Stimulated activated CD4-positive, alpha-beta T cell treated with anti-CD3 and anti-CD28 coated beads, TNF-alpha, amount 100 ng/mL, for 48 hours (primary cell): ENCODE measurements around the gene HIF1A.
A peak's percentile ranks its signal among the peaks of the same experiment; 100 is the strongest.
"Not testable (repeated sequence)": the region's sequence is repeated elsewhere in the genome, so short reads cannot be mapped to it uniquely, and the experiment has no call there.

Experiments
- DNase-seq, 3 donors: peaks; one replicate each; pipeline ENCODE4 v3.0.0-alpha.2; 2020; ENCODE audit warnings: low read depth in 3 of 3

Gene HIF1A

DNA sequence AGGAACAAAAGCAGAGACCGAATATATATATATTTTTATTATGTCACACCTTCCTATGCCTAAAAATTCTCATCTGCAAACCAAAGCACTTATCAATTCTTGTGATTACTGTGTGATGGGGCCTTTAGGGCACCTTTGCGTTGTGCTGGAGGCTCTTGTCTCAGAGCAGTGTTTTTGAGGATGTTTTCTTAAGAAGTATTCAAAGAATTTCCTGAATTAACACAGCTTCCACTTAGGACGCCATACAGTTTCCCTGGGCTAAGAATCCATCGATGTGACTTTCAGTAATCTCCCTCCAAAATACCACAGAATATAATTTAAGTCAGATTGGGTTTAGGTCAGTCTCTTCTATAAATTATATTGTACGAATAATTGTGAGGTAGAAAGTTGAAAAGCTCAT, 22.0 kb upstream of the HIF1A start:
- DNase-seq = no peak

DNA sequence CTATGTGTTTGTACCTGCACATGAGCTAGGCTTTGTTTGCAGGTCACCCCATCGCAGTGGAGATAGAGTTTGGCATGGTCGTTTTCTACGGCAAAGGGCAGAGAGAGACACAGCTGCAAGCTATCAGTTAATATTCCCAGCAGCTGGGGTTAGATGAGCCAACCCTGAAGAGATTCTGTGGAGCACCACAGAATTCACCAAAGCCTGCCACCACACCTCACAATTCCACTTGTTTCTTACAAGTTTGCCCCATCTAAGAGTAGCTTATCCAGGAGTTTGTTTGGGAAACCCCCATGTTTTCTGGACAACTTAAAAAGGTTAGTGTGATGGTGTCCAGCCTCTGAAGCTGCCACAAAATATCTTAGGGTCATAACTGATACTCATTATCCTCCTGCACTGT, 20.0 kb upstream of the HIF1A start:
- no peak for DNase-seq

DNA sequence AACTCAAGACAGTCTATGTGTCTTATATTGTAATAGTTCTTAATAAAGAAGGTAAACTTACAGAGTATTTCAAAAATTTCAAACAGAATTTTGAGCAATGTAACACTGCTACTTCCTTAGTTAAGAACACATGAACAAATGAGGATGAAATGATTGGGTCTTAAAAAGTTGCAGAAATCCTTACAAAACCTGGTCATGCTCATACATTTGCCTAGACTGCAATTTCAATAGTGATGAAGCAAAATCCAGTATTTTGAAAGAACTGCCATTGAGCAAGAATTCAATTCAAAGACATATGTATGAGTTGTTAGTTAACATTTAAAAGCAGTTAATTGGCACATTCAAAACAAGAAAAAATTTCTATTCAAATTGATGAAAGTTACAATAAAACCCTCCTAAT, 17.8 kb upstream of the HIF1A start:
- DNase-seq = no peak

DNA sequence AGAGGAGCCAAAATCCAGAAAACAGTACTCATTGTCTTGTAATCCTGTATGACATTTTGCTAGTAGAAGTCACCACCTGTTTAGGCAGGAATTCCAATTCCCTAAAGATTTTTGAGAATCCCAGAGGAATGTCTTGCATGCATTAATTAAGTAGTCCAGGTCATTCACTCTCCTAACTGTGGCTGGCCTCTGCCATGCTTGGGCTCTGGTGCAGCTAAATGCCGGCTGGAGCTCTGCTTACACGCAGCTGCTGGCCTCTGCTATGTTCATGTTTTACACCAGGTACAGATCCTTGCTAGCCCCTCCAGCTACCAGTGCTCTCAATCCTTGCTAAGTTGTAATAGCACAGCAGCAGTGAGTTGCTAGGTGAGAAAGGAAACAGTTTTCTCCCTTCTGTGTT, 16.3 kb upstream of the HIF1A start:
- no peak for DNase-seq

DNA sequence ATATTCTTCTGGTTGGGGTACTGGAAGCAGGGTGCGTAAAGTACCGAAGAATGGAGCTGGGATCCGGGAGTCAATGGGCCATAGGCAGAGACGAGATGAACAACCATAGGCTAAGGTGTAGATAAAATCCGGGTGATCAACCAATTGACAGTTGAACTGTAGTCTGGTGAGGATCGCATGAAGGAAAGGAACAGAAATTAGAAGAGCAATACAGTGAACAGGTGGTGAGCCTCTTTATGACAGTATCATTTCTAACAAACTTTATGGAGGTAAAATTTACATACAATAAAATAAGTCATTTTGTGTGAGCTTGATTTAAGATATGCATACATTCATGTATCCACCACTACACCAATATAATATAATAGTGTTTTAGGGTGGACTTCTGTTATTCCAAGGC, 13.9 kb upstream of the HIF1A start:
- DNase-seq = no peak

DNA sequence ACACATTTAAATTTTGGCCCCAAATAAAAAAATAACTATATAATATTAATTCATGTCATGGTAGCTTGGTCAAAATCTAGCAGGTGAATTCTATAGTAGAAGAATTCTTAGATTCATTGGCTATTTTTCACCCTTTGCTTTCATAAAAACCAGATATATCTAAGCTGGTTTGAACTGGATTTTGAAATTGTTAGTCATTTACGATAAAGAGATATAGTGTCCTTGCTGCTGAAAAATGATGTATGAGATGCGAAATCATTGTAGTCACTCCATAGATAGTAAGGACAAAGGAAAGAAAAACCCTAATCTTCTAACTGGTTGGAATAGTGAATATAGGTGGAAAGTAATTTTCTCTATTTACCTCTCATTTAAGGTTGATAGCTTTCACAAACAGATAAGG, 12.2 kb upstream of the HIF1A start:
- no peak for DNase-seq

DNA sequence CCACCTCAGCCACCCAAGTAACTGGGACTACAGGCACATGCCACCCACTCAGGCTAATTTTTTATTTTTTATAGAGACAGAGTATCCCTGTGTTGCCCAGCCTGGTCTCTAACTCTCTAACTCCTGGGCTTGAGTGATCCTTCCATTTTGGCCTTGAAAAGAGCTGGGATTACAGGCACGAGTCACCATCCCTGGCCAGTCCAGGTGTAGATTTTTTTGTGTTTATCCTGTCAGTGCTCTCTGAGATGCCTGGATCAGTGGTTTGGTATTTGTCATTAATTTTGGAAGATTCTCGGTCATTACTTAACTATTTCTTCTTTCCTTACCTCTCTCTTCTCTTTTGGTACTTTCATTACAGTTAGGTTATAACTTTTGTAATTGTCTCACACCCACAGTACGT, 5.3 kb upstream of the HIF1A start:
- no peak for DNase-seq

DNA sequence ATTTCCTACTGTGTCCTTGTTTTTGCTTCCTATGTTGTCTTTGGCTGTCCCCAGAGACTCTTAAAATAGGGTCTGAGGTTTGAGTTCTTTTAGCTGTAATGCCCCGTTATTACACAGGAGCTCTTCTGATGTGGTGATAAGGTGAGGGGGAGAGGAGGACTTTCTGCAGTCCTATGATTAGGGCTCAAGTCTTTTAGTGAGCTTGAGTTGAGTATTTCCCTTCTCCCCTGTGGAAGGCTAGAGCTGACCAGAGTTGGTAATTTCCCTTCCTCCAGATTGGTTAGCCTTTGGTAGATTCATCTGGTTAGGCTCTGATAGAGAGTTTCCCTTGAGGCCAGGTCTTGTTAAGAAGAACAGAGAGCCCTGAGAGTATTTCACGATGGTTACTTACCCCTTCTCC, 4.3 kb upstream of the HIF1A start:
- DNase-seq = no peak

DNA sequence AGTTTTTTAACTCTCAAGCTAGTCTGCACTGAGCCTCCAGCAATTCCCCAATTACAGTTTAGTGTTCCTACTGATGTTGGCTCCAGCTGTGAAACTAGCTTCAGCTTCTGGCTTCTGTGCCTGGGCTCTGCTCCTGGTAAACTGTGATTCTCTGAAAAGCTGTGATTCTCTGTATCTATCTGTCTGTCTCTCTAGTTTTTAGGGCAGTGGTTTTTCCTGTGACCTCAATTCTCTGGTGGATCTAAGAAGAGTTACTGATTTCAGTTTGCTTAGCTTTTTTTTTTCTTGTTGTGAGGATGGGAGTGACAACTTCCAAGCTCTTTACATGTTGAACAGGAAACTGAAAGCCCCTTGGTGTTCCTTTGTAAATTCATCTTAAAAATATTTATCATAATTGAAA, 3.8 kb upstream of the HIF1A start:
- no peak for DNase-seq

DNA sequence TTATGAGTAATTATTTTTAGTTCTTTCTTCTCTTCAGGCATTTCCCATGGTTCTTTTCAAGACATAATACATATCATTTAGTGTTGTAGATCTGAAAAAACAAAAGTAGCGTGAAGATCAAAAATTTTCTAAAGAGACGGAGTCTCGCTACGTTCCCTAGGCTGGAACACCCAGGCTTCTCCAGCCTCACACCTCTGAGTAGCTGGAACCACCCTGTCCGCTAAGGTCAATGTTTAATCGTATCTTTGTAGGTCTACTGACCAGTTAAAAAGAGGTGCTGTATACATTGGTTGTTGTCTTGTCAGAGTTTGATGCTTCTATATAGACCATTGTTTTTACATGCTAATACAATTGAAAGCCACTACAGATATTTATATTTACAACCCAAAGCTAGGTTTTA, 1.3 kb upstream of the HIF1A start:
- DNase-seq = no peak

DNA sequence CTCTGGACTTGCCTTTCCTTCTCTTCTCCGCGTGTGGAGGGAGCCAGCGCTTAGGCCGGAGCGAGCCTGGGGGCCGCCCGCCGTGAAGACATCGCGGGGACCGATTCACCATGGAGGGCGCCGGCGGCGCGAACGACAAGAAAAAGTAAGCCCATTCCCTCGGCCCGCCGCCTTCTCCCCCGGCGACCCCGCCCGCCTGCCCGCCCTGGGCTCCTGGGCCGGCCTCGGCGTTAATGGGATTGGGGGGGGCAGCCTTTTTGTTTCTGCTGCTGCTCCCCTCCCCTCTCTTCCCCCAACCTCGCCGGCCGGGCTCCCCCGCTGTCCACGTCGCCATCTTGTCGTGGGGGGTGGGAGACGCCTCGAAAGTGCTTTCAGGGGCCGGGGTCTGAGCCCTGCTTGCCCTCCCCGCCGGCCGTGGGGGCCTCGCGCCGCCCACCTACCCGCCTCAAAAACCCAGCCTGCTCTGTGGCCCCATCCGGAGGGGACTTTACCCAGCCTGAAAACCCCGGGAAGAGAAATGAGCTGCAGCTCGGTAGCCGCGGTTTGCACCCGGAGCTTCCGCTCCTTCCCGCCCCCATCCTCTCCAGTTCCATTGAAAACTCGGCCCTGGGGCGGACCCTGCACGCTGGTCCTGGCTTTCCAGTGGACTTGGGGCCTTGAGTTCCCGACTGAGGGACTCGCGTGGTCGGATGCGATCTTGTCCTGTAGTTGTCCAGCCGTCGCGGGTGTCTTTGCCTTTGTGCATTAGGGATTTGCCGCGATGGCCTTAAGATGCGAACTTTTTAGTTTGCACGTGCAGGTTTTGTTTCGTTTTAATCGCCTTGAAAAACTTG, 598 bp downstream of the HIF1A start:
- DNase-seq = peak; percentile 32 to 51 (median 39)

DNA sequence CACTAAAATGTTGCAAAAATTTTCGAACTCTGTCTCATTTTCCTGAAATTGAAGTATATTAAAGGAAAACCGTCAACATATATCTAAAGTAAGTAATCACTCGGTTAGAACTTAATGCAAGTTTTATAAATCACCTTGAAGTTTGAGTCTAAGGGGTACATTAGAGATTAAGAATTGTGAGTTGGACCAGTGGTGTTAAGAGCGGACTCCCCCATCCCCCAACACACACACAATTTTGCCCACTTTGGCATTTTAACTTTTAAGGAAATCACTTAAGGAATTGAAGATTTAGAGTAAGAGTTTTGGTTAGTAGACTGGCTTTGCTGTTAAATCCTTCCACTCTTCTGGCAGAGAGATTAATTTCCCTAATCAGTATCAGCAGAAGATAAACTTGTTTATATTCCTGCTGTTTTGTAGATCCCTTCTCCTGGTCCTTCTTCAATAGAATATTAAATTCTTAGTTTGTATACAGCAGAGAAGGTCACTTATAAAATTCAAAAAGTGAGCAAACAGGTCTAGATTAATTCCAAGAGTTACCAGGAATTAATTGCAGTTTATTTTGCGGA, 1.5 kb downstream of the HIF1A start:
- no peak for DNase-seq

DNA sequence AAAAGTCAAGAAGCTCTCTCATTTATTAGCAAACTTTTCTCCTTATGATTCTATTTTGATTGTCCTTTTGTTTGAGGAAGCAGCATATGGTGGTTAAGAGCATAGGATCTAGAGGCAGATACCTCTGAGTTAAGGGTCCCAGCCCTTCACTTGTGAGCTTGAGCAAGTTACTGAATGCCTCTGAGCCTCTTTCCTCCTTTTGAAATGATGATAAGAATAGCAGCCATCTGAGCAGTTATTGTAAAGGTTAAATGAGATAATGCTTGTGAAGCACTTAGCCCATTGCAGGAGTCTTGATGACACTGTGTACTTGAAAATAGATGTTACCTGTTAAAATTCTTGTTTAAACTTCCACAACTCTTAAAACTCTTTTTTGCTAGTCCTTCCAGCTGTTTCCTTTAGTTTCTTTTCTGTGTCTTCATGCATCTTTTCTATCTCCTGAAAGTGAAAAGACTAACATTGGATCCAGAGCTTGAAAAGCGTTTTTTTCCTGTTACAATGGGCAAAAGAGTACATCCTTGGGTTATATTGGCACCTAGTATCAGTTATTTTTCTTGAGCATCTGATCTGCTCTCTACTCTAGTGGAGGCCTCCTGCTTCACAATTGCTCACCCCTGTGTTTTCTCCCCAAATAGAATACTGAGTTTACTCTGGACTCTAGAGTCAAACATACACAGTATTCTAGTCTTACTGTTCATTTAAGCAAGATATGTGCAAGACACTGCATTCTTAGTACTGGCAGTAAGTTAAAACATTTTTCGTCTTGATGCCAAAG, 3.1 kb downstream of the HIF1A start:
- DNase-seq = no peak

DNA sequence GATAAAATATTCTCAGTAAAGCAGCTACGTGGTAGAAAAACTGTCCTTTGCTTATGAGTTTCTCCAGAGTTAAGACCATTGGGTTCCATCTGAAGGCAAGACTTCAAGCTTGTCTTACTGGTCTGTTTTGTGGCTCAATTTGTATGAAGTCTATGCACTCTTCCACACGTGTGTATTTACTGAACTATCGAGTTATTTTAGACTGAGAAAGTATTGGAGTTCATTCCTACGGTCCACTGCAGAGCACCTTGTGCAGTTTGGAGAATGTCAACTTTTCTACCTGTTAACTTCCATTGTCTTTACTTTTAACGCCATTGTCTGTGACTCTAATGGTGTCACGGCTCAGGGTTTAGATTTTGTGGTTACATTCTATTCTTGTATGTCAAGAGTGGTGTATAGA, 3.7 kb downstream of the HIF1A start:
- DNase-seq = no peak

DNA sequence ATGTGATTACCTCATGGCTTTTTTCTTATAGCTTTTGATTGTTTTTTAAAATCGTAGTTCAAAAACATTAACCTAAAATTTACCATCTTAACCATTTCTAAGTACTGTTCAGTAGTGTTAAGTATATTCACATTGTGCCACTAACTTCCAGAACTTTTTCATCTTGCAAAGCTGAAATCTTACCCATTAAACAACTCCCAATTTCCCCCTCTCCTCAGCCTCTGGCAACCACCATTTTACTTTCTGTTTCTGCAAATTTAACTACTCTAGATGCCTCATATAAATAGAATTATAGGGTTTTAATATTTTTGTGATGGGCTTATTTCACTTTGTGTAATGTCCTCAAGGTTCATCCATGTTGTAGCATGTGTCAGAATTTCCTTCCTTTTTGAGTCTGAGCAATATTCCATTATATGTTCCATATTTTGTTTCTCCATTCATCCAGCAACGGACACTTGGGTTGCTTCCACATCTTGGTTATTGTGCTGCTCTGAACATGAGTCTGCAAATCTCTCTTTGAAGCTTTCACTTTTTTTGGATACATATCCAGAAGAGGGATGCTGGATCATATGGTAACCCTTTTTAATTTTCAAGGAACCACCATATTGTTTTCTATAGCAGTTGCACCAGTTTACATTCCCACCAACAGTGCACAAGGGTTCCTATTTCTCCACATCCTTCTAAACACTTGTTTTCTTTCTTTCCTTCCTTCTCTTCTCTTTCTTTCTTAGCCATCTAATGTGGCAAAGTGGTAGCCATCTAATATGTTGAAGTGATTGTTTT, 5.0 kb downstream of the HIF1A start:
- no peak for DNase-seq

DNA sequence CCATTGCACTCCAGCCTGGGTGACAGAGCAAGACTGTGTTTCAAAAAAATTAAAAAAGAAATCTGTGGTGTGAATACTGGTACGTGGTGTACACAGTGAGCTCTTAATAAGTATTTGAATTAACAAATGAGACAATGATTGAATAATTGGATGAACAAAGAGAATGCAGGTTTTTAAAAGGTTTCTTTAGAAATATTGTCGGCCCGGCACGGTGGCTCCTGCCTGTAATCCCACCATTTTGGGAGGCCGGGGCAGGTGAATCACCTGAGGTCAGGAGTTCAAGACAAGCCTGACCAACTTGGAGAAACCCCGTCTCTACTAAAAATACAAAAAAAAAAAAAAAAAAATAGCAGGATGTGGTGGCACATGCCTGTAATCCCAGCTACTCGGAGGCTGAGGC, 6.6 kb downstream of the HIF1A start:
- DNase-seq = no peak

DNA sequence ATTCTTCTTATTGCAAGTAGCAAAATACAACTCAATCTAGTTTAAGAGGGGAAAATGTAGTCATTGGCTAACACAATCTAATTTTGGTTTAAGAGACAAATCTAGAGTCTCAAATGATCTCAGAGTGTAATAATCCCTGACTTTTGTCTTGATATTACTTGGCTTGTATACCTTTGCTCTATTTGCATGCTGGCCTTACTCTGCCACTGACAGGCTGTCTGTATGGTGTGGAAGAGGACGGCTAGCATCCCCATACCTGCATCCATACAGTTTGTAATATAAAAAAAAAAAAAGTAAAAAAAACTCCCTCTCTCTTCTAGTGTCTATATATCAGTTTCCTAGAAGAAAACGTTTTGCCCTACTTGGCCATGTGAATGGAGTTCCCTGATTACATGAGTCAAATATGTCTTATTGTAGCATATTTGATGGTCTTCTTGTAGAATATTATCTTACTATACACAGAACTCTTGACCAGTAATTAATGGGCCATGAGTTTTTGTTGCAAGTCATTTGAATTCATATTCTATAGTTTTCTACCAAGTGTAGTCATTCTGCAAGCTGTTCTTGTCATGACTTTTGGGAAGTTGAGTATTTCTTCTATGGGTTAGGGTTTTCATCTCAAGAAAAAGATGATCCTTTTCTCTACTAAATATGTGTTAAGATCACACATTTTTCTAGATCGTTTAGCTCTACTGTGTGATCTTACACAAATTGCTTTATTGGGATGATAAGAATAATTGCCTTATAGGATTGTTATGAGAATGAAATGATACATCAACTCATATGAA, 8.2 kb downstream of the HIF1A start:
- DNase-seq = no peak

DNA sequence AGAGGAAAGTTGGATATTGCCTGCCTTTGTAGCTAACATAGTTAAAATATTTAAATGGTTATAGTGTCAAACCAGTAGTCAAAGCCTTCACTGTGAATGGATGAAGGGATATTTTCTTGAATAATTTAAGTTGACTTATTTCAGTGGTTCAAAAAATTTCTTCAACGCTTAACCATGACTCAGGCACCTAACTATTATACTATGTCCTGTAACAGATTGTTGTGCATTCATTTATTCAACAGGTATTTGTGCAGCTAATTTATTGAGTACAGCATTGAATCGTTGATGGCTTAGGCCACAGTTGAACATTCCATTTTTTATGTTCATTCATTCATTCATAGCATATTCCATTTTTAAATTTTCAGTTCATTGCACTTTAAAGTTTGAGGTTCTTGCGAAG, 9.2 kb downstream of the HIF1A start:
- DNase-seq = no peak

DNA sequence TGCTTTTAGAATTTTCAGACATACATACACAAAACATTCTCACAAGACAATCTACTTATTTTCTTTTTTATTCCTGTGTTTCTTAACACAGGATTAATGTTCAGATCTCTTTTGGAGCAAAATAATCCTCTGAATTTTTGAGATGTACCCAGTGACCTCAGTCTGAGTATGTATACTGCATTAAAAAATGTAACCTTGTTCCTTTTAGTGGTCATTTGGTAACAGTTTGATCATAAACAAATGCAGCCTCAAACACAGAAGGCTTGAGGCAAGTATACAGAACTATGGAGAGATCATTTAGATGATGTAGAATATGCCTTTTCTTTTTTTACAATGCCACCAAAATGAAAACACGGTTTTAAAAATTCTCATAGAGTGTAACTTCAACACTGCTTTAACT, 9.7 kb downstream of the HIF1A start:
- DNase-seq = no peak

DNA sequence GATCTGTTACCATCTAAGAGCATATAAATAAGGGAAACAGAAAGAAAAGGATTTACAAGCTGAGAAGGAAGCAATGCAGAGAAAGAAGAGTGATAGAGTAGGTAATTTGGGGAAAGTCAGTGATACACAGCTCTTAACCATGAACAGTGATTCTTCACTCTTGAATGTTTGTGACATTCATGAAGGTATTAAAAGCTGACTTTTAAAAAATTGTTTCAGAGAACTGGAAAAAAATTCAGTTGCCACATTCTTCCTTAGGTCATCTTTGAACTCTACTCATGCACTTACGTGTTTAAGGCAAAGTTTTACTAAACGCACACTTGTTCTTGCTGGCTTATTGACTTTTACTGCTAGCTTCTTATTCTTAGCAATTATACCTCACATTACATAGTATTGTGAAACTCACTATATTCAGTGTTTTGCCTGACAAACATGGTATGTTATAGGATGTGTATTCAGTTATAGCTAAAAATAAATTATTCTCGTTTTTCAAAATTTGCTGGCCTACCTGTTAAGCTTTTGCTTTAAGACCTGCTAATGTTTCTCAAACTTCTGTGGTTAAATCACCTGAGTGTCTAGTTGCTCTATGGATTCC, 10.9 kb downstream of the HIF1A start:
- DNase-seq = no peak

DNA sequence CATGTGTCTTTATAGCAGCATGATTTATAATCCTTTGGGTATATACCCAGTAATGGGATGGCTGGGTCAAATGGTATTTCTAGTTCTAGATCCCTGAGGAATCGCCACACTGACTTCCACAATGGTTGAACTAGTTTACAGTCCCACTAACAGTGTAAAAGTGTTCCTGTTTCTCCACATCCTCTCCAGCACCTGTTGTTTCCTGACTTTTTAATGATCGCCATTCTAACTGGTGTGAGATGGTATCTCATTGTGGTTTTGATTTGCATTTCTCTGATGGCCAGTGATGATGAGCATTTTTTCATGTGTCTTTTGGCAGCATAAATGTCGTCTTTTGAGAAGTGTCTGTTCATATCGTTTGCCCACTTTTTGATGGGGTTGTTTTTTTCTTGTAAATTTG, 12.5 kb downstream of the HIF1A start:
- DNase-seq = not testable (repeated sequence)
